Testis (tissue), 2 donors: ENCODE results near the gene RARS2.

Experiments
- CTCF ChIP-seq, 3 experiments: fragments of 450-650 bp in 2 of 3; fragments of 200-600 bp in 1 of 3; sonication (generic) in 1 of 3; IDR thresholded peaks; one replicate each; pipeline ENCODE4 v1.5.1; 2016 to 2019; ENCODE audit warnings: antibody characterized with exemption in 3 of 3, mild to moderate bottlenecking in 2 of 3, moderate library complexity in 1 of 3
- POLR2A ChIP-seq: fragments of 450-650 bp; IDR thresholded peaks from one replicate; pipeline ENCODE4 v1.6.1; 2017; ENCODE audit warnings: antibody characterized with exemption, mild to moderate bottlenecking, moderate library complexity

- TF ChIP-seq CTCF (IDR thresholded peaks at IDR 0.05) = no peak
- TF ChIP-seq POLR2A = peak; percentile 25
Measured at GRCh38 chr6:87589693-87590416, at the start of gene RARS2, which contains the start of gene ORC3.
